Hematopoietic multipotent progenitor cell treated with erythropoietin and hydrocortisone succinate and interleukin-3 and kit ligand, for 15 days (in vitro differentiated cells): ENCODE data around the gene PPM1F.
"Not testable (repeated sequence)": the region's sequence is repeated elsewhere in the genome, so short reads cannot be mapped to it uniquely, and the experiment has no call there.

Experiments
- DNase-seq: peaks from one replicate; pipeline ENCODE4 v3.0.0-alpha.2; 2015; ENCODE audit warnings: low spot score

The PPM1F gene

DNA sequence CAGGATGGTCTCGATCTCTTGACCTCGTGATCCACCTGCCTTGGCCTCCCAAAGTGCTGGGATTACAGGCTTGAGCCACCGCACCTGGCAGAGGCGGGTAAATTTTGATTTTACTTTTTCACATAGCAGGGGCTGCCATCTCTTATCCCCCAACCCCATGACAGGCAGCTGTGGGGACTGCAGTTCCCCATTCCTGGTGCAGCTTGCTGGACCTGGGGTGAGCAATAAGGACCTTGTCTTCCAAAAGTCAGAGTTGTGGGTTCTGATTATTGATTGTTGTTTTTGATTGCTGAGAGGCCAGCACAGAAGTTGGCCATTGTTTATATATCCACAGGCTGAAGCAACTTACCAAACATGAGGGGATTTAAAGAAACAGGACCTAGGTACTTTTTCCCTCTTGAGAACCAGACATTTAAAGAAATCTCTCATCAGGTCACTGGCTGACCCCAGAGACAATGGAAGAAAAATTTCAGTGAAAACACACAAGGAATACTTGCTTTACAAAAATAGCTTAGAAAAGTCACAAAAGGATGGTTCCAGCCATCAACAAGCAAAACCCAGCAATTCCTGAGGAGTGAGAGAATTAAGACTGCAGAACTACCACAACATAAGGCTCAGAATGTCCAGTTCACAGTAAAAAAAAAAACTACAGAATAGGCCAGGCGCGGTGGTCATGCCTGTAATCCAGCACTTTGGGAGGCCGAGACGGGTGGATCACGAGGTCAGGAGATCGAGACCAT lies 63.2 kb downstream of the PPM1F start:
- DNase-seq = no peak

DNA sequence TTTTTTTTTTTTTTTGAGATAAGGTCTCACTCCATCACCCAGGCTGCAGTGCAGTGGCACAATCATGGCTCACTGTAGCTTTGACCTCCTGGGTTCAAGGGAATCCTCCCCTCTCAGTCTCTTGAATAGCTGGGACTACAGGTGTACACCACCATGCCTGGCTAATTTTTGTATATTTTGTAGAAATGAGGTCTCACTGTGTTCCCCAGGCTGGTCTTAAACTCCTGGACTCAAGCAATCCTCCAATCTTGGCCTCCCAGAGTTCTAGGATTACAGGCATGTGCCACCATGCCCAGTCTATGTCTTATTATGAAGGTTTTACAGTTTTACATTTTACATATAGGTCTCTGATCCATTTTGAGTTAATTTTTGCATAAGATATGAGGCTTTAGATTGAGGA lies 64.8 kb downstream of the PPM1F start:
- no peak for DNase-seq

DNA sequence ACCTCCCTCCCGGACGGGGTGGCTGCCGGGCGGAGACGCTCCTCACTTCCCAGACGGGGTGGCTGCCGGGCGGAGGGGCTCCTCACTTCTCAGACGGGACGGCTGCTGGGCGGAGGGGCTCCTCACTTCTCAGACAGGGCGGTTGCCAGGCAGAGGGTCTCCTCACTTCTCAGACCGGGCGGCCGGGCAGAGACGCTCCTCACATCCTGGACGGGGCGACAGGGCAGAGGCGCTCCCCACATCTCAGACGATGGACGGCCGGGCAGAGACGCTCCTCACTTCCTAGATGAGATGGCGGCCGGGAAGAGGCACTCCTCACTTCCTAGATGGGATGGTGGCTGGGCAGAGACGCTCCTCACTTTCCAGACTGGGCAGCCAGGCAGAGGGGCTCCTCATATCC lies 68.7 kb downstream of the PPM1F start:
- DNase-seq = not testable (repeated sequence)

DNA sequence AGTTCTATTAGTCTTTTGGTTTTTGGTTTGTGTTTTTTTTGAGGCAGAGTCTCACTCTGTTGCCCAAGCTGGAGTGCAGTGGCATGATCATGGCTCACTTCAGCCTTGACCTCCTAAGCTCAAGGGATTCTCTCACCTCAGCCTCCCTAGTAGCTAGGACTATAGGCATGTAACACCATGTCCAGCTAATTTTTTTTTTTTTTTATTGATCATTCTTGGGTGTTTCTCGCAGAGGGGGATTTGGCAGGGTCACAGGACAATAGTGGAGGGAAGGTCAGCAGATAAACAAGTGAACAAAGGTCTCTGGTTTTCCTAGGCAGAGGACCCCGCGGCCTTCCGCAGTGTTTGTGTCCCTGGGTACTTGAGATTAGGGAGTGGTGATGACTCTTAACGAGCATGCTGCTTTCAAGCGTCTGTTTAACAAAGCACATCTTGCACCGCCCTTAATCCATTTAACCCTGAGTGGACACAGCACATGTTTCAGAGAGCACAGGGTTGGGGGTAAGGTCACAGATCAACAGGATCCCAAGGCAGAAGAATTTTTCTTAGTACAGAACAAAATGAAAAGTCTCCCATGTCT lies 69.8 kb downstream of the PPM1F start:
- not testable (repeated sequence) for DNase-seq

DNA sequence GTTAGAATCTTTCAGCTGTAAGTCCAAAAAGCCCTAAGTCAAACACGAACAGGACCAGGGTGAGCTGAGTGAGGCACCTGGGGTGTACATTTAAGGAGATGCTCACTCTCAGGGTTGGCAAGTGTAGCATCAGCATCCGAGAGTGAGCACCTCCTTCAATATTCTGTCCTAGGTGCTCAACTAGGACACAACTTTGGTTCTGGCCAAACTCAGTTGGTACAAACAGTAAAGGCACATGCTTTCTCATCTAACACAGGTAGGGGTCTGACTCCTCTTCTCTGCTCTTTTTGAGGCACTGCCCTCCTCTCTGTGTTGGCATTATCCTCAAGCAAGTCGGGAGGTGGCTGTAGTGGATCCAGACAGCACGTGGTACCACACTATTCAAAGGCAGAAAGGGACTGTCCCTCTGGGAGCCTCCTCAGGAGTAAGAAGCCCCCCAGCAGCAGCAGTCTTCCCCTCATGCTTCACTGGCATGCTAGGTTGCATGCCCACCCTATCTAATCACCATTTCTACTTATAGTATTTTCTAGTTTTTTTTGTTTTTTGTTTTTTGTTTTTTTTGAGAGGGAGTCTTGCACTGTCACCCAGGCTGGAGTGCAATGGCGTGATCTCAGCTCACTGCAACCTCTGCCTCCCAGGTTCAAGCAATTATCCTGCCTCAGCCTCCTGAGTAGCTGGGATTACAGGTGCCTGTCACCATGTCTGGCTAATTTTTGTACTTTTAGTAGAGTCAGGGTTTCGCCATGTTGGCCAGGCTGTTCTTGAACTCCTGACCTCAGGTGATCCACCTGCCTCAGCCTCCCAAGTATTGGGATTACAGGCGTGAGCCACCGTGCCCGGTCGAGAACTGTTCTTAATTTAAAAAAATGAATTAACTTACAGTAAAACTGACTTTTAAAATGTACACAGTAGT lies 70.6 kb downstream of the PPM1F start:
- no peak for DNase-seq

DNA sequence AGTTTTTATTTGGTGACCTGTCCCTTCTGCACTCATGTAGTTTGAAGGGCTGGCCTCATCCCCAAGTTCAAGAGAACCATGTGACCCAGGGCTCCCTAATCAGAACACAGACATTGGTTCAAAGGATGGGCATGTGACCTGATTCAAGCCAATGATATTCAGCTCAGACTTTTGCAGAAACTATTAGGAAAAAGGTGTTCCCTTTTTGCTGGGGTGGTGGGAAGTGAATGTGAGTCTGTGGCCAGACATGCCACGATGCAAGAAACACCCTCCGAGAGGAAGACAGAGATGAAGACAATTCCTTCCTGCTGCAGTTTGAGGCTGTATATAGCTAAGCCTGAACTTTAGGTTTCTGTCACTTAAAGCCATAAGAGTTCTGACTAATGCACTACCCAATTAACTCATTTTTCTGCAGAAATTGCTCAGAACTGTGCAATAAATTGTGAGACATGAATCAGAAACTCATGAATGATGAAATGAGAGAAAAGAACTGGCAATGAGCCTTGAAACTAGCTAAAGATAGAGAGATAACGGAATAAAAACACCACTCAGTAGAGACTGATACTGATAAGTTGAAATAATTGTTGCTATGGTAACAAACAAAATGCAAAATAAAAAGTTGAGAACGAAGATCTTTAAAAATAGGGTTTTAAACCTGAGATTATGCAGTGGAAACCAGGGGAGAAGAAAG lies 76.0 kb downstream of the PPM1F start:
- no peak for DNase-seq

DNA sequence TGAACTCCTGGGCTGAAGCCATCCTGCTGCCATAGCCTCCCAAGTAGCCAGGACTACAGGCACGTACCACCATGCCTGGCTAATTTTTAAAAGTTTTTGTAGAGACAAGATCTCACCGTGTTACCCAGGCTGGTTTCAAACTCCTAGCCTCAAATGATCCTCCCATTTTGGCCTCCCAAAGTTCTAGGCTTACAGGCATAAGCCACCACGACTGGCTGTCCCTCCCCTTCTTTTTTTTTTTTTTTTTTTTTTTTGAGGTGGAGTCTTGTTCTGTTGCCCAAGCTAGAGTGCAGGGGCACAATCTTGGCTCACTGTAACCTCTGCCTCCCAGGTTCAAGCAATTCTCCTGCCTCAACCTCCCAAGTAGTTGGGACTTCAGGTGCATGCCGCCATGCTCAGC lies 77.7 kb downstream of the PPM1F start:
- not testable (repeated sequence) for DNase-seq

DNA sequence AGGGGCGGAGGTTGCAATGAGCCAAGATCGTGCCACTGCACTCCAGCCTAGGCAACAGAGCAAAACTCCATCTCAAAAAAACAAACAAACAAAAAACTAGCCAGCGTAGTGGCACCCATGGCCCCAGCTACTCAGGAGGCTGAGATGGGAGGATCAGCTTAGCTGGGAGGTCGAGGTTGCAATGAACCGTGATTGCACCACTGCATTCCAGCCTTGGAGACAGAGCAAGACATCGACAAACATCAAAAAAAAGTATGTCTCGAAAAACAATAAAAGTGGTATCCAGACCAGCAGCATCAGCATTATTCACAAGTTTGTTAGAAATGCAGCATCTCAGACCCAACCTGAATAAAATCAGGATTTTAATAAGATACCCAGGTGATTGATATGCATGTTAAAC lies 79.0 kb downstream of the PPM1F start:
- no peak for DNase-seq

DNA sequence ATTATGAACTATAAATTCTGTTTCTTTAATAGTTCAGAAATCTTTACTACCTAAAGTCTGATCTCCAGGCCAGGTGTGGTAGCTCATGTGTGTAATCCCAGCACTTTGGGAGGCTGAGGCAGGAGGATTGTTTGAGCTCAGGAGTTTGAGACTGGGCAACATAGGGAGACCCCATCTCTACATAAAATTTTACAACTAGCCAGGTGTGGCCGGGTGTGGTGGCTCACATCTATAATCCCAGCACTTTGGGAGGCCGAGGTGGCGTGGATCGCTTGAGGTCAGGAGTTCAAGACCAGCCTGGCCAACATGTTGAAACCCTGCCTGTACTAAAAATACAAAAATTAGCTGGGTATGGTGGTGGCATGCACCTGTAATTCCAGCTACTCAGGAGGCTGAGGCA lies 79.9 kb downstream of the PPM1F start:
- not testable (repeated sequence) for DNase-seq
